ENCODE data around the gene DDX1.

Gene DDX1

GRCh38 chr2:15664273-15665066 is 72.8 kb downstream of the DDX1 start:
- no peak for DNase-seq (ENCODE audit: low read depth)

- DNase-seq (ENCODE audit: low read depth) = no peak
These were observed 73.6 kb downstream of the DDX1 start for GRCh38 chr2:15665067-15665942.

GRCh38 chr2:15665943-15666460 is 74.3 kb downstream of the DDX1 start:
- no peak for DNase-seq (ENCODE audit: low read depth)

- DNase-seq (ENCODE audit: low read depth) = no peak
These were observed 75.5 kb downstream of the DDX1 start for GRCh38 chr2:15666861-15667808.

GRCh38 chr2:15667809-15668556 is 76.3 kb downstream of the DDX1 start:
- DNase-seq (ENCODE audit: low read depth) = no peak

GRCh38 chr2:15668611-15669305 is 77.1 kb downstream of the DDX1 start:
- DNase-seq (ENCODE audit: low read depth) = no peak

GRCh38 chr2:15669375-15669910 is 77.8 kb downstream of the DDX1 start:
- no peak for DNase-seq (ENCODE audit: low read depth)

GRCh38 chr2:15670469-15670868 is 78.8 kb downstream of the DDX1 start:
- no peak for DNase-seq (ENCODE audit: low read depth)

GRCh38 chr2:15670981-15671380 is 79.3 kb downstream of the DDX1 start:
- no peak for DNase-seq (ENCODE audit: low read depth)

- DNase-seq (ENCODE audit: low read depth) = no peak
These were observed 79.7 kb downstream of the DDX1 start for GRCh38 chr2:15671409-15671808.

- DNase-seq (ENCODE audit: low read depth) = no peak
These were observed 80.5 kb downstream of the DDX1 start for GRCh38 chr2:15671842-15672815.

GRCh38 chr2:15672961-15673918 is 81.6 kb downstream of the DDX1 start:
- DNase-seq (ENCODE audit: low read depth) = no peak

GRCh38 chr2:15673919-15674636 is 82.4 kb downstream of the DDX1 start:
- no peak for DNase-seq (ENCODE audit: low read depth)

GRCh38 chr2:15674637-15675455 is 83.2 kb downstream of the DDX1 start:
- DNase-seq (ENCODE audit: low read depth) = no peak

- DNase-seq (ENCODE audit: low read depth) = no peak
These were observed 84.0 kb downstream of the DDX1 start for GRCh38 chr2:15675456-15676195.

All from stimulated activated CD8-positive, alpha-beta memory T cell treated with anti-CD3 and anti-CD28 coated beads, Interleukin-12 subunit alpha, Interleukin-12 subunit beta, amount 100 ng/mL, for 4 hours (primary cell).